ENCODE results near the gene JAZF1. TPM values are rescaled to one million over a fixed set of nuclear protein-coding genes. Genes with fewer than 3 reads are reported as not detected.

JAZF1 gene
- total RNA-seq, 1 experiment from 2014 or later = 3.4 TPM

GRCh38 chr7:27910326-27910725 lies 270.3 kb downstream of the JAZF1 start:
- intact Hi-C loops (cut with micrococcal nuclease) = loop anchor here (10.0 kb wide), 1 partner anchor 336 kb away; no protein-coding TSS in a partner anchor
- CTCF ChIA-PET = no interaction called here
- Histone ChIP-seq H3K9me3 (ENCODE audit: control insufficient read depth in 1 of 2, insufficient read depth in 1 of 2, low read depth in 1 of 2, low read length in 2 of 2) (no peaks in the 10 kb centered on the region), H3K4me1 (ENCODE audit: control insufficient read depth in 1 of 2, insufficient read depth in 2 of 2, low read length in 2 of 2) (no peaks in the 10 kb centered on the region), H2AFZ (ENCODE audit: low read depth, low read length, poor library complexity, severe bottlenecking) (no peak overlapping the region), H3K36me3 (ENCODE audit: control insufficient read depth in 1 of 2, insufficient read depth in 2 of 2, low read length in 2 of 2) (no peaks in the 10 kb centered on the region), H3K27ac (ENCODE audit: low read depth, low read length) (no peak overlapping the region), H3K4me2 (ENCODE audit: low read length) (no peak overlapping the region), H3K4me3 (replicated peaks in 1 of 2; ENCODE audit: low read depth in 1 of 2, low read length in 2 of 2) (no peak overlapping the region), H3K27me3 (ENCODE audit: insufficient read depth, low read length) (no peaks in the 10 kb centered on the region), H3K79me2 (ENCODE audit: insufficient read depth, low read length) (no peaks in the 10 kb centered on the region), H4K20me1 (ENCODE audit: insufficient read depth) (no peaks in the 10 kb centered on the region), H3K9ac (ENCODE audit: low read length) (no peak overlapping the region), H3K9me2 (ENCODE audit: insufficient read depth) (no peaks in the 10 kb centered on the region)
- no peak for TF ChIP-seq SRF (IDR thresholded peaks at IDR 0.05; ENCODE audit: low read depth)
- no peak for TF ChIP-seq POLR2A (IDR thresholded peaks at IDR 0.05; ENCODE audit: borderline replicate concordance, extremely low read depth, insufficient read depth, insufficient read length)
- TF ChIP-seq CEBPB (IDR thresholded peaks at IDR 0.05; ENCODE audit: low read depth) = no peak
- TF ChIP-seq MAX (IDR thresholded peaks at IDR 0.05) = no peak
- TF ChIP-seq ZBTB33 (IDR thresholded peaks at IDR 0.05; ENCODE audit: extremely low read depth, insufficient replicate concordance, low read length) = no peak
- TF ChIP-seq ELF1 (IDR thresholded peaks at IDR 0.05; ENCODE audit: borderline replicate concordance, low read depth) = no peak
- TF ChIP-seq POLR2AphosphoS5 (IDR thresholded peaks at IDR 0.05; ENCODE audit: low read depth, low read length) = no peak
- no peak for TF ChIP-seq EZH2phosphoT487 (IDR thresholded peaks at IDR 0.05; ENCODE audit: borderline replicate concordance)
- TF ChIP-seq ATF3 (IDR thresholded peaks at IDR 0.05) = no peak
- no peak for TF ChIP-seq CBX3 (IDR thresholded peaks at IDR 0.05; ENCODE audit: low read depth)
- no peak for TF ChIP-seq FOSL1 (IDR thresholded peaks at IDR 0.05; ENCODE audit: low read depth)
- no peak for TF ChIP-seq RAD21 (IDR thresholded peaks at IDR 0.05; ENCODE audit: low read depth)
- BruUV-seq (replicated peaks) = no TSS peak
- DNase-seq (ENCODE audit: low read depth, low spot score) (no peak), ATAC-seq (no peak)
- POLR2A ChIA-PET = no interaction called here
- RAD21 ChIA-PET (ENCODE audit: low non-redundant PET in 1 of 2, low total read pairs in 2 of 2, uncharacterized antibody in 2 of 2, unreplicated experiment in 2 of 2) = no interaction called here
